Globus pallidus (tissue), 1 donor: Measurements from ENCODE around the gene RFTN1.

ENCODE experiments used
- DNase-seq: peaks from one replicate; pipeline ENCODE4 v3.0.0-alpha.2; 2015; ENCODE audit warnings: low spot score

RFTN1 gene

GRCh38 chr3:16432714-16433113 is 80.8 kb downstream of the RFTN1 start:
- DNase-seq: no peak

- no peak for DNase-seq
Observed at GRCh38 chr3:16430717-16431630, 82.5 kb downstream of the RFTN1 start.

GRCh38 chr3:16429086-16429485 is 84.4 kb downstream of the RFTN1 start:
- no peak for DNase-seq

GRCh38 chr3:16428612-16429011 is 84.9 kb downstream of the RFTN1 start:
- no peak for DNase-seq

GRCh38 chr3:16427103-16427965 is 86.2 kb downstream of the RFTN1 start:
- no peak for DNase-seq

GRCh38 chr3:16426665-16427064 is 86.8 kb downstream of the RFTN1 start:
- DNase-seq: no peak

- no peak for DNase-seq
Observed at GRCh38 chr3:16426029-16426400, 87.5 kb downstream of the RFTN1 start.

- DNase-seq: no peak
Observed at GRCh38 chr3:16425398-16426028, 88.0 kb downstream of the RFTN1 start.

- DNase-seq: no peak
Observed at GRCh38 chr3:16423947-16424673, 89.4 kb downstream of the RFTN1 start.

GRCh38 chr3:16423298-16423697 is 90.2 kb downstream of the RFTN1 start:
- no peak for DNase-seq

- no peak for DNase-seq
Observed at GRCh38 chr3:16419640-16420241, 93.8 kb downstream of the RFTN1 start.

- no peak for DNase-seq
Observed at GRCh38 chr3:16417945-16418739, 95.4 kb downstream of the RFTN1 start.

GRCh38 chr3:16415911-16416476 is 97.5 kb downstream of the RFTN1 start:
- DNase-seq: no peak

GRCh38 chr3:16413321-16413720 is 100.2 kb downstream of the RFTN1 start:
- no peak for DNase-seq

- DNase-seq: no peak
Observed at GRCh38 chr3:16412192-16412800, 101.2 kb downstream of the RFTN1 start.

GRCh38 chr3:16411441-16411840 is 102.1 kb downstream of the RFTN1 start:
- no peak for DNase-seq

GRCh38 chr3:16410659-16411058 is 102.8 kb downstream of the RFTN1 start:
- no peak for DNase-seq

- no peak for DNase-seq
Observed at GRCh38 chr3:16409032-16409431, 104.5 kb downstream of the RFTN1 start.

GRCh38 chr3:16407366-16407765 is 106.1 kb downstream of the RFTN1 start:
- no peak for DNase-seq

- DNase-seq: no peak
Observed at GRCh38 chr3:16406579-16406978, 106.9 kb downstream of the RFTN1 start.
